Memory B cell (primary cell): Measurements from ENCODE around the gene GABRR2.

ENCODE experiments used
- ATAC-seq: fragments of 150-1000 bp; cut with Tn5 transposase; 2 replicates; pipeline ENCODE4 v1.10.0; 2021; ENCODE audit warnings: low read depth, mild to moderate bottlenecking, moderate library complexity
- DNase-seq, 2 donors: peaks; one replicate each; pipeline ENCODE4 v3.0.0; 2022; ENCODE audit warnings: low spot score in 2 of 2
- H3K27ac Mint-ChIP-seq: one replicate; pipeline ENCODE4 v1.8.0; 2022; ENCODE audit warnings: mild to moderate bottlenecking, moderate library complexity, mixed read lengths
- H3K27me3 Mint-ChIP-seq: one replicate; pipeline ENCODE4 v1.8.0; 2022; ENCODE audit warnings: mixed read lengths
- H3K36me3 Mint-ChIP-seq: one replicate; pipeline ENCODE4 v1.8.0; 2022; ENCODE audit warnings: mild to moderate bottlenecking, mixed read lengths
- H3K4me1 Mint-ChIP-seq: one replicate; pipeline ENCODE4 v1.8.0; 2022; ENCODE audit warnings: mixed read lengths
- H3K4me3 Mint-ChIP-seq: one replicate; pipeline ENCODE4 v1.8.0; 2022; ENCODE audit warnings: mild to moderate bottlenecking, moderate library complexity, mixed read lengths
- H3K9me3 Mint-ChIP-seq: one replicate; pipeline ENCODE4 v1.8.0; 2022; ENCODE audit warnings: mixed read lengths

Gene GABRR2

DNA sequence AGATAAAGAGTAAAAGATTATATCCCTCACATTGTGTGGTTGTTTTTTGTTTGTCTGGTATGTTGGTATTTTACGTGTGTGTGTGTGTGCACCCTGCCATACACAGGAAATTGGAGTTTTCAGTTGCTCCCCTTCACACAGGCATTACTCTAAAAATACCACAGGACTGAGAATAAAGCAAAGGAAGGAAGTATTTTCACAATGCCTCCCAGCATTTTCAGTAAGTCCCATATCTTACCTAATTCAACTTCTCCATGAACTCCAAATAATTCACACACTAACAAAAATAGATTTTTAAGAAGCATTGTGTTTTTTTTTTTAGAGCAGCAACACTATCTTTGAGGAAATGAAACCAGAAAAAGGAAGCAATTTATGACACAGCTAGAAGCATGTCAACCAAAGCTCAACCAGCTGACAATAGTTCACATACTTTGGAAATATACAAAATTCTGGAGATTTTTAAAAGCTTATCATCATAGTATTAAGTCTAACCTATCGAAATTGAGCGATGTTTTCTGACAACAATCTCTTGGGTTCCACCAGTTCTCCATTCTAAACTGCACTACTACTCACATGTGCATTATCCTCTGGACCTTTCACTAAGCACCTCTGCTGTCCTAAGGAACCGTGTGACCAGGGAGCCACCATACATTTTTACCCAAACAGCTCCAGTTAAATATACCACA, 35.3 kb upstream of the GABRR2 start:
- Mint-ChIP-seq H3K27ac (peak overlapping the region; percentile 98), H3K4me1 (peaks cover 55% of the 10 kb centered on the region), H3K4me3 (peak overlapping the region; percentile 98), H3K36me3 (peaks cover 16% of the 10 kb centered on the region), H3K9me3 (peaks cover 1% of the 10 kb centered on the region), H3K27me3 (no peaks in the 10 kb centered on the region)
- ATAC-seq: peak; percentile 65
- DNase-seq: peak in 1 of 2 donors; percentile 41

DNA sequence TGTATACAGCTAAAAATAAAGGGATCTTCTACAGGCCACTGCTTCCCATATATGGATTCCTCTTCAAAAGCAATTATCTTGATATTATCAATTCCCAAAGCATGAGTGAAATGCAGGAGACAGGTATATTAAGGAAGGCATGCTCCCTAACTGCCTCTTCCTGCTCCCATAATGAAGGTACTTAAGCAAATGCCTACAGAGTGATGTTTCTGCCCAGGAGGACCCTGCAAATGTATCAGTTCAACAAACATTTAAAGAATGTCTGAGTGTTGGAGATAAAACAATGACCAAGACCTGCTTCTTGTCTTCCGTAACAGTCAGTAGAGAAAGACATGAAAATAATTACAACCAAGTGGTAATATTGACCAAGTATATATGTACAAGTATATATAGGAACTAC, 33.3 kb upstream of the GABRR2 start:
- H3K4me1 Mint-ChIP-seq: peaks cover 55% of the 10 kb centered on the region
- H3K27ac Mint-ChIP-seq: peak overlapping the region; percentile 98

DNA sequence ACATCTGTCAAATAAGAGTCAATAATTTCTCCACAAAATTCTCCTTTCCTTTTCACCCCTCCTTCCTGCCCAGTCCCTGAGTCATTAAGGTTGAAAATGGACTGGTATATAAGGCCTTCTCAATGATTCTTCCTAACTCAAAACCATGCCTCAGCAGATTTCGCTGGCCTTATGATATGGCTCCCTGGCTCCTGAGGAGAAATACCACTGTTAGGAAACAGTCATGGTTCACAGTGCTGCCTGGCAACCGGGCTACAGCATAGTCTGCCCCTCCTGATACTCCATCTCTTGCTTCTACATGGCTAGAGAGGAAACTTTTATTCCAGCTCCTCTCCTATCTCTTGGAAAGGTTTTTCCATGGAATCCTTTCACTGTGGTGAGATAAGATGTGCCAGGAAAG, 32.7 kb upstream of the GABRR2 start:
- H3K36me3 Mint-ChIP-seq: peaks cover 21% of the 10 kb centered on the region
- H3K9me3 Mint-ChIP-seq: peaks cover 1% of the 10 kb centered on the region
- peak overlapping the region; percentile 98 for H3K27ac Mint-ChIP-seq
- no peak for ATAC-seq
- no peaks in the 10 kb centered on the region for H3K27me3 Mint-ChIP-seq
- H3K4me1 Mint-ChIP-seq: peaks cover 55% of the 10 kb centered on the region
- DNase-seq: no peak
- H3K4me3 Mint-ChIP-seq: peak overlapping the region; percentile 9

More for the DNA sequence above, 33.3 kb upstream of the GABRR2 start:
- DNase-seq (no peak), ATAC-seq (no peak)
- Mint-ChIP-seq H3K27me3 (no peaks in the 10 kb centered on the region), H3K36me3 (peaks cover 21% of the 10 kb centered on the region), H3K9me3 (peaks cover 1% of the 10 kb centered on the region), H3K4me3 (peak overlapping the region; percentile 98)

DNA sequence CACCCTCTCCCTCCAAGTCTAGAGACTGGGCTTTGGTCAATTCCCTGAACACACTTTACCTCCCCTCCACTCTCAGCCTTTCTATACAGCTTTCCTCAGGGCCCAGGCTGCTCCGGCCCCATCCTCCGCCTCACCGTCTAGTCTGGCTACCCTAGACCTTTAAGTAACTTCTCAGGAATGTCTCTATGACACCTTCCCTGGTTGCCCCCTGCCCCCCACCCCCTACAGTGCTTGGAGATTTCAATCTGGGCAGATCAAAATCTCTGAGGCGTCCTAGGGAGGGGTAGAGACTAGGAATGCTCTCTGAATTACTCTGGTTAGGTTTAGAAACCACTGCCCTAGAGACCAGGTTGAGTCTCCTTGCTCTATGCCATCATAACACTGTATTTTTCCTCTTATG, 31.3 kb upstream of the GABRR2 start:
- Mint-ChIP-seq H3K27ac (peak overlapping the region; percentile 24), H3K4me1 (peaks cover 52% of the 10 kb centered on the region), H3K27me3 (no peaks in the 10 kb centered on the region), H3K36me3 (peaks cover 25% of the 10 kb centered on the region), H3K9me3 (peaks cover 1% of the 10 kb centered on the region), H3K4me3 (no peak overlapping the region)
- DNase-seq: no peak
- ATAC-seq: no peak

DNA sequence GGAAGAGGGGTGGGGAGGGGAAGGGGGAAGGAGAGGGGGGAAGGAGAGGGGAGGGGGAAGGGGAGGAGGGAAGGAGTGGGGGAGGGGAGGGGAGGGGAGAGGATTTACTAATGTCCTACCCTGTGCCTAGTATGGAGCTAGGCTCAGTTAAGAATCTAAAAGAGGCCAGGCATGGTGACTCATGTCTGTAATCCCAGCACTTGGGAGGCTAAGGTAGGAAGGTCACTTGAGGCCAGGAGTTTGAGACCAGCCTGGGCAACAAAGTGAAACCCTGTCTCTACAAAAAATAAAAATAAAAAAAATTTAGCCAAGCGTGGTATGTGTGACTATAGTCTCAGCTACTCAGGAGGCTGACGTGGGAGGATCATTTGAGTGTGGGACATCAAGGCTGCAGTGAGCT, 24.5 kb upstream of the GABRR2 start:
- Mint-ChIP-seq H3K9me3 (no peaks in the 10 kb centered on the region), H3K36me3 (peaks cover 26% of the 10 kb centered on the region), H3K27ac (no peak overlapping the region), H3K4me1 (peaks cover 12% of the 10 kb centered on the region), H3K4me3 (no peak overlapping the region), H3K27me3 (no peaks in the 10 kb centered on the region)
- DNase-seq (no peak), ATAC-seq (no peak)

DNA sequence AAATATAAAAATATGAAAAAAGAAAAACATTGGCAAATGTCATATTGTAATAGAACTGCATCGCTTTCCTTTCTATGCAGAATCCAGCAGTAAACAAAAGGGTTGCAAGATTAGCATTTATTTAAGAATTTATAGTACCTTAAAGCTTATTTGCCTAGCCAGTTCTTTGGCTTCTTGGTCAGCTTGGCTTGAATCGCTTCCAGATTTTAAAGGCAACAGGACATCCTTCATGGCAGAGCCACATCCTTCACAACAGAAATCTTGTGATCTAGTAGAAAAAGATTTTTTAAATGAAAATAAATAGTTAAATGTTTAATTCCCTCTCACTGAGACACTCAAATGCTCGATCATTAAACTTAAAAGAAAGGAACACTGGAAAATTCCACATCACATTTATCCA, 20.1 kb upstream of the GABRR2 start:
- no peak overlapping the region for H3K27ac Mint-ChIP-seq
- no peaks in the 10 kb centered on the region for H3K9me3 Mint-ChIP-seq
- H3K27me3 Mint-ChIP-seq: no peaks in the 10 kb centered on the region
- ATAC-seq (no peak), DNase-seq (no peak)
- peaks cover 9% of the 10 kb centered on the region for H3K4me1 Mint-ChIP-seq
- peaks cover 25% of the 10 kb centered on the region for H3K36me3 Mint-ChIP-seq
- H3K4me3 Mint-ChIP-seq: no peak overlapping the region

DNA sequence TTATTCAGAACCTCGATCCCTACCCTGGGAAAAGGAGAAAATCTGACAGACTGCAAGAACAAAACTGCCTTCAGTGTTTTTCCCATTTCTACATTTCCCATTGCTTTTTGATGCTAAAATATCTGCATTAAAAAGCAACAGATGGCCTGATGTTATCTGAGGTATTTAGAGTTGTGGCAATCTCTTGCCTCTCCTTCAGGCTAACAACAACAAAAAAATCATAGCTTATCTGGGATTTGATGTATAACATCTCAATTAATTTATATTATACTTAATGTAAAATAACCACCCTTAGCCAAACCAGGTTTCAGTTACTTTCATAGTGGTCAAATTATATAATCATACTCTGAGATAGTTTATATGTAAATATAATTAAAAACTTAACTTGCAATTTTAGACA, 15.8 kb upstream of the GABRR2 start:
- Mint-ChIP-seq H3K4me3 (no peak overlapping the region), H3K27me3 (no peaks in the 10 kb centered on the region), H3K27ac (no peak overlapping the region), H3K9me3 (no peaks in the 10 kb centered on the region), H3K36me3 (peaks cover 32% of the 10 kb centered on the region), H3K4me1 (peaks cover 4% of the 10 kb centered on the region)
- no peak for ATAC-seq
- DNase-seq: no peak

DNA sequence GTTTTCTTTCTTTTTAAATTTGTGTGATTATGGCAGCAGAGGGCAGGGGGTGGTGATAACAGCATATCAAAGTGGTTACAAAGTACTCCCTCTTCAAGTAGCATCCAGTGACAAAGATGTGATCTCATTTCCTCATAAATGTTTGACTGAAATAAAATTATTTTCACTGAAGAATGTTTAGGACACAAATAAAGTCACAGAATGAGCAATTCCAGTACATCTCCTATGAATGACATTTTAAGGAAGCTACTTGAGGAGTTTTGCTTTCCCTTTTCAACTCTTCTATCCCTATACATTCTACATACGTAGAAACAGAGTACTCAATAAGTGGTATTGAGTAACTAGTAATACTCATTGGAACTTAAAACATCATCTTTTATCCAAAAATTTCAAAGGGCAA, 13.9 kb upstream of the GABRR2 start:
- Mint-ChIP-seq H3K9me3 (no peaks in the 10 kb centered on the region), H3K27me3 (no peaks in the 10 kb centered on the region), H3K27ac (no peak overlapping the region), H3K36me3 (peaks cover 32% of the 10 kb centered on the region), H3K4me1 (peaks cover 4% of the 10 kb centered on the region), H3K4me3 (no peak overlapping the region)
- no peak for ATAC-seq
- no peak for DNase-seq

DNA sequence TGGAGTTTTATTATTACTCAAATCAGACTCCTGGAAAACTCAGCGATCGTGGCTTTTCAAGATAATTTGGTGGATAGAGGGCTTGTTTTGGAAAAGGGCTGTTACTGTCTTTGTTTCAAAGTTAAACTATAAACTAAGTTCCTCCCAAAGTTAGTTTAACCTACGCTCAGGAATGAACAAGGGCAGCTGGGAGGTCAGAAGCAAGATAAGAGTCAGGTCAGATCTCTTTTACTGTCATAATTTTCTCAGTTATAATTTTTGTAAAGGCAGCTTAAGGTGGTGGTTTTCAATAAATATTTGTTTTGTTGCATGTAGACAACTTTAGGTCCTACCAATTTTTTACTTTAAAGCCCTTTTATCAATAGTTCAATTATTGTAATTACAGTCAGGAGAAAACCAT, 9.2 kb upstream of the GABRR2 start:
- no peak for ATAC-seq

DNA sequence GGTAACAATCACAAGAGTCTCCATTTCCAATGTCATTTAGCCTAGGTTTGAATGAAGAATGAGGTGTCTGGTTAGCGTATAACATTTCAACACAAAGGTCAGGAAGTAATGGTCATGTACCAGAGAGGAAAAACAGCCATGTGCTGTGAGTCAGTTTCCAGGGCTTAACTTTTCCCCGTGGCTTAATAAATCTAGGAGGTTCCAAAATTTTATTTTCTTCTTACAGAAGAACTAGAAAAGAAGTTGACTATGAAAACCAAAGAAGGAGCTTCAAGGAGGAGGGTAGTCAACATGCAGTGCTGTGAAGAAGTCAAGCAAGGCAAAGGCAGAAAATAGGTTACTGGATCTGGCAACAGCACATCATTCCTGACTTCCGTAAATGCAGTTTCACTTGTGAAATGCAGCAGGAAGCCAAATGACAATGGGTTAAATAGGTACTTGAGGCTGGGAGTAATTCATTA, 8.4 kb upstream of the GABRR2 start:
- Mint-ChIP-seq H3K9me3 (no peaks in the 10 kb centered on the region), H3K4me3 (no peak overlapping the region)
- no peak for DNase-seq

More for the DNA sequence above, 9.2 kb upstream of the GABRR2 start:
- Mint-ChIP-seq H3K27me3 (no peaks in the 10 kb centered on the region), H3K27ac (peak overlapping the region; percentile 45), H3K9me3 (no peaks in the 10 kb centered on the region), H3K4me1 (peaks cover 21% of the 10 kb centered on the region), H3K4me3 (no peak overlapping the region), H3K36me3 (peaks cover 34% of the 10 kb centered on the region)
- no peak for DNase-seq

DNA sequence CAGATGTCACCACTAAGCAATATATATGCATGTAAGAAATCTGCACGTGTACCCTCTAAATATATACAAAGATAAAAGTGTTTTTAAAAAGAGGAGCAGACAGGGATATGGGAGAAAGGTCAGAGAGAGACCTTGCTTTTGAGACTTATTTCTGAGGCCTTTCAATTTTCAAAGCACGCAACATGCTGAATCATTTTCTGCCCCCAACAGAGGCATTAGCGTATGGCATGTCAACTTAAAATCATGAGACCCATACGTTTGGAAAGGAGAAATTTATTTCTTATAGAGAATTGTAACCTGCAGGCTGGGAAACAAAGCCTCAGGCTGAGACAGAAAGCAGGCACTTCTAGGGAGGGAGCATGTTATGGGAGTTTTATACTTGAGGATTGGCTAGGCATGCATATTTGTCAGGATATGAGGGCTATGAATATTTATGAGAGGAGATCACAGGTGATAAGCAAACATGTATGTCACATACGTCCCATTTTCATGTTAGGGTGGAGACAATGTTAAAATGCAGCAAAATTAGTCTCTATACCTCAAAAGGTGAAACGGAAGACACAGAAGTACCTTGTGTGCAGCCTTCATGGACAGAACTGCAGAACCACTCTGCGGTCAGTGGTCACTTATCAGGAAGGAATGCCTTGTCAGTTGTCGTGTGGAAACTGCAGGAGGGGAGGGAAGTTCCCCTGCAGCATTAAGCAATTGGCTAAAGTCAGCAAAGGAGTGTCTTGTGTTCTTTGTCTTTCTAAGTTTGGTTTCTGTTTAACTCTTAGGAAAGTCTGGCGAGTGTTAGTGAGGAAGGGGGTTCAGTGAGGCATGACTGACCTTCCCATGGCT, 6.3 kb upstream of the GABRR2 start:
- Mint-ChIP-seq H3K4me3 (no peak overlapping the region), H3K9me3 (no peaks in the 10 kb centered on the region), H3K27me3 (no peaks in the 10 kb centered on the region), H3K36me3 (peaks cover 38% of the 10 kb centered on the region), H3K27ac (no peak overlapping the region), H3K4me1 (peaks cover 31% of the 10 kb centered on the region)
- DNase-seq (no peak), ATAC-seq (no peak)

More for the DNA sequence above, 8.4 kb upstream of the GABRR2 start:
- Mint-ChIP-seq H3K36me3 (peaks cover 33% of the 10 kb centered on the region), H3K27ac (no peak overlapping the region), H3K4me1 (peaks cover 24% of the 10 kb centered on the region), H3K27me3 (no peaks in the 10 kb centered on the region)
- ATAC-seq: no peak

DNA sequence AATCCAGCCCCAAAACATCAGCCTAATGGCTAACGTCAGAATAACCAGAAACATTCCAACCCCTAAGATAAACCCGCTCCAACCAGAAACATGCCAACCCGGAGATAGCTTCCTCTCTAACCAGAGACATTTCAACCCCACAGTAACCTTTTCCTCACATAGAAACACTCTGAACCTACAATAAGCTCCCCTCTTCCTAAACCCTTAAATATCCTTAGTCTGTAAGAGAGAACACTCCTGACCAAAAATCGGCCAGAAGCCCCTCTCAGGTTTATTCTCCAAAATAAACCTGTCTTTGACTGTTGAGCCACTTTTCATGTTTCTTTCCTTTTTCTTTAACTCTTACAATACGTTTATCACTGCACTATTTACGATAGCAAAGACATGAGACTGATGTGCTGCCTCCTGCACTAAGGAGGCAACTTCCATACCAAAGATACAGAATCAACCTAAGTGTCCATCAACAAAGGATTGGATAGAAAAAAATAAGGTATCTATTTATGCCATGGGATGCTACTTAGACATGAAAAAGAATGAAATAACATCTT, 5.0 kb upstream of the GABRR2 start:
- peaks cover 41% of the 10 kb centered on the region for H3K36me3 Mint-ChIP-seq
- H3K27me3 Mint-ChIP-seq: no peaks in the 10 kb centered on the region
- H3K4me3 Mint-ChIP-seq: no peak overlapping the region
- no peak overlapping the region for H3K27ac Mint-ChIP-seq
- H3K9me3 Mint-ChIP-seq: no peaks in the 10 kb centered on the region
- peaks cover 31% of the 10 kb centered on the region for H3K4me1 Mint-ChIP-seq
- no peak for ATAC-seq
- DNase-seq: no peak

DNA sequence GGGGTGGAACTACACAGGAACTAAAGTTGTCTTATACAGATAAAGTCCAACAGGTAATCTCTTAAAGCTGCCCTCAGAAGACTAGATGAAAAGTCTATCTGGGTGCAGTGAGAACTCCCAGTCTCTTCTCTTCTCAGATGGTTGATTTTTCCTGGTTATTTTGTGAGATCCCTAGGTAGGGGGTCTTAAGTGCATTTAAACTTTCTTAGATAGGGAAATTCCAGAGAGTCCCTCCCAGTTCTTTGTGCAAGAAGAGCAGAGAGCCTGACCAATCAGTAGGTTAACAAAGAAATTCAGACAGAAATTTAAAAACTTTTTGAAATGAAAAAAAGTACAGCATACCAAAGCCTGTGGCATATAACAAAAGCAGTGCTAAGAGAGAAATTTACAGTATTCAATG, 2.0 kb upstream of the GABRR2 start:
- Mint-ChIP-seq H3K36me3 (peaks cover 39% of the 10 kb centered on the region), H3K27me3 (no peaks in the 10 kb centered on the region), H3K27ac (no peak overlapping the region), H3K4me3 (no peak overlapping the region), H3K9me3 (no peaks in the 10 kb centered on the region), H3K4me1 (peaks cover 27% of the 10 kb centered on the region)
- no peak for ATAC-seq
- DNase-seq: no peak

DNA sequence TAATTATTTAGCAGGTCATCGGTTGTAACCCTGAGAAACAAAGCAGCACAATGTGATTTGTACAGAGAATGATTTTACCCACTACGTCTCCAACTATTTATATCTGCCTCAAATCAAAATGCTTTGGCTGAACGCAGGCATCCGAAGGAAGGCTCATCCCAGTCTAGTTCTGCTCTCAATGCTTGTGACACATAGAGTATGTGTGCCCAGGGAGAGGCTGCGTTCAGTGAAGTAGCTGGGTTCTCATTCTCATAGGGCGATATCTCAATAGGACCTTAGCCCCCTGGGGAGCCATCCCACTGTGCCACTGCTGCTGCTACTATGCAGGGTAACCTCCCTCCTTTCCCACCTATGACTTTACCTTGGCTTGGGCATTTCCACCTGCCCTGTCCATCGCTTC, 407 bp downstream of the GABRR2 start:
- Mint-ChIP-seq H3K27me3 (peaks cover 4% of the 10 kb centered on the region), H3K9me3 (no peaks in the 10 kb centered on the region), H3K4me1 (peaks cover 22% of the 10 kb centered on the region), H3K36me3 (peaks cover 26% of the 10 kb centered on the region), H3K4me3 (no peak overlapping the region), H3K27ac (no peak overlapping the region)
- no peak for DNase-seq
- no peak for ATAC-seq
